Measurements from ENCODE around the gene BBX. TPM values are rescaled to one million over a fixed set of nuclear protein-coding genes. Genes with fewer than 3 reads are reported as not detected.

The BBX gene
- total RNA-seq, 1 donor from 2014 or later: 77.5 TPM

DNA sequence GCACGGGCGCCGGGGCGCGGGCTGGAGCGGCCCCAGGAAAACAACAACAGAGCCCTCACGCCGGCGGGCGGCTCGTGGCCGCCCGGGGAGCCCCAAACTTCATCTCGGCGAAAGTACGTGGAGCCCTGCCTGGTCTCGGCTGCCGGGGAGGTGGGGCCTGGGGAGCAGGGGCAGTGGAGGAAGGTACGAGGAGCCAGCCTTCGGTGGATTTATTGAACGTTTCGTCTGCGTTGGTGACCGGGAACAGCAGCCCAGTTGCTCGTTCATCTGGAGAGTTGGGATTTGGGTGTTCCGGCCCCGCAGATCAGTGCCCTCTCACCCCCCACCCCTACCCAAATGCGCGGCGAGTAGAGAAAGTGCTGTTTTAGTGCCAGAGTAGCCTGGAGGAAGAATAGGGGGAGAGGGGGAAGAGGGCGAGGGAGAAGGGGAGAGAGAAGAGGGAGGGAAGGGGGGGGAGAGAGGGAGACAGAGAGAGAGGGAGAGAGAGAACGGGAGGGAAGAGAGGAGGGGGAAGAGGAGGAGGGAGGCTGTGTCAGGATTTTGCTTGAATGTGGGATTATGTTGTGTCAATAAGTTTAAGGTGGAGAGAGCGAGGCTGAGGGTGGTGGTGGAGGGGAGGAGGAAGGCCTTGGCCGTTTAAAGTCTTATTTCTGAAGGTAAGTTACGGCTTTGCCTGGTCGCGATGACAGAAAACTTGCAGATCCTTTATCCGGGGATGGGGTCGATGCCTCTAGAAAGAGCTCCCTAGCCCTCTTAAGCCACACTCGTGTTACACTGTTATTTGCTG is 970 bp downstream of the BBX start:
- peaks cover 46% of the 10 kb centered on the region for H3K4me1 Mint-ChIP-seq
- CTCF ChIA-PET: interaction anchor here (0.7 kb wide), 1 partner anchor 252 kb away, joined by 3 read pairs; no protein-coding TSS in a partner anchor
- TF ChIP-seq, protein P1, sequence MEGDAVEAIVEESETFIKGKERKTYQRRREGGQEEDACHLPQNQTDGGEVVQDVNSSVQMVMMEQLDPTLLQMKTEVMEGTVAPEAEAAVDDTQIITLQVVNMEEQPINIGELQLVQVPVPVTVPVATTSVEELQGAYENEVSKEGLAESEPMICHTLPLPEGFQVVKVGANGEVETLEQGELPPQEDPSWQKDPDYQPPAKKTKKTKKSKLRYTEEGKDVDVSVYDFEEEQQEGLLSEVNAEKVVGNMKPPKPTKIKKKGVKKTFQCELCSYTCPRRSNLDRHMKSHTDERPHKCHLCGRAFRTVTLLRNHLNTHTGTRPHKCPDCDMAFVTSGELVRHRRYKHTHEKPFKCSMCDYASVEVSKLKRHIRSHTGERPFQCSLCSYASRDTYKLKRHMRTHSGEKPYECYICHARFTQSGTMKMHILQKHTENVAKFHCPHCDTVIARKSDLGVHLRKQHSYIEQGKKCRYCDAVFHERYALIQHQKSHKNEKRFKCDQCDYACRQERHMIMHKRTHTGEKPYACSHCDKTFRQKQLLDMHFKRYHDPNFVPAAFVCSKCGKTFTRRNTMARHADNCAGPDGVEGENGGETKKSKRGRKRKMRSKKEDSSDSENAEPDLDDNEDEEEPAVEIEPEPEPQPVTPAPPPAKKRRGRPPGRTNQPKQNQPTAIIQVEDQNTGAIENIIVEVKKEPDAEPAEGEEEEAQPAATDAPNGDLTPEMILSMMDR (IDR thresholded peaks at IDR 0.05): no peak
- POLR2A ChIA-PET: interaction anchor here (0.6 to 2.1 kb wide), 11 partner anchors 9 to 1066 kb away, joined by 3 to 24 read pairs (median 5); partner anchors contain the start of genes CIP2A and DZIP3
- ATAC-seq (ENCODE audit: low read depth) (peak; percentile 19), DNase-seq (peak; percentile 68)
- no peaks in the 10 kb centered on the region for H3K27me3 Mint-ChIP-seq
- H3K9me3 Mint-ChIP-seq: no peaks in the 10 kb centered on the region
- intact Hi-C loops (cut with micrococcal nuclease): loop anchor here (1.0 to 10.0 kb wide), 7 partner anchors 251 to 1656 kb away; partner anchors contain the start of genes CBLB, CD47, CIP2A and DZIP3
- H3K4me3 Mint-ChIP-seq: peak overlapping the region; percentile 96
- peaks cover 25% of the 10 kb centered on the region for H3K36me3 Mint-ChIP-seq (ENCODE audit: low read depth)
- peak overlapping the region; percentile 96 for H3K27ac Mint-ChIP-seq

DNA sequence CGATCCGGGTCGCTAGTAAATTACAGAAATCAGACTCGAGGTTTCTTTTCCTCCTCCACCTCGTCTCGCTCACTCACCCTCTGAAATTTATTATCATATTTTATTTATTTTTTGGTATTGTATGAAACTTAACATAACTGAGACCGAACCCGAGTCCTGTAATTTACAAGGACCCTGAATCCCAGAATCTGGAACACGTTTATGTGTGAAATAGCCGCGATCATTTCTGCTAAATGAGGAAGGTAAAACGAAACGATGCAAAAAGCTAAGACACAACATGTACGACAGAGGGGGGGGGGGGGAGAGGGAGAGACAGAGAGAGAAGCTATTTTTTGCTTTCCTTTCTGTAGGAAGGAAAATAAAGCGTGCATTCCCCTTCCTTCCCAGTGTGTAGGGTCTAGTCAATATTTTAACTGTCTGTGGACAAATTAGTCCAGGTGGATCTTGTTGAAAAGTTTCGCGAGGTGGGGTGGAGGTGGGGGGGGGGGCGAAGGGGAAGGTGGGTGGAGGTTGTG is 1.6 kb downstream of the BBX start:
- TF ChIP-seq, protein P1 (IDR thresholded peaks at IDR 0.05): no peak
- POLR2A ChIA-PET: interaction anchor here (0.5 to 2.1 kb wide), 16 partner anchors 8 to 1065 kb away, joined by 3 to 24 read pairs (median 4); partner anchors contain the start of genes CIP2A and DZIP3
- peak overlapping the region; percentile 96 for H3K4me3 Mint-ChIP-seq
- peaks cover 27% of the 10 kb centered on the region for H3K36me3 Mint-ChIP-seq (ENCODE audit: low read depth)
- H3K27me3 Mint-ChIP-seq: no peaks in the 10 kb centered on the region
- intact Hi-C loops (cut with micrococcal nuclease): loop anchor here (1.0 to 10.0 kb wide), 5 partner anchors 252 to 1657 kb away; partner anchors contain the start of genes CBLB, CD47 and IFT57
- CTCF ChIA-PET: interaction anchor here (0.7 to 0.8 kb wide), 2 partner anchors 93 to 253 kb away, joined by 3 read pairs; no protein-coding TSS in a partner anchor
- DNase-seq (no peak), ATAC-seq (ENCODE audit: low read depth) (peak; percentile 0)
- H3K27ac Mint-ChIP-seq: peak overlapping the region; percentile 96
- H3K9me3 Mint-ChIP-seq: no peaks in the 10 kb centered on the region
- H3K4me1 Mint-ChIP-seq: peaks cover 48% of the 10 kb centered on the region

- Mint-ChIP-seq H3K36me3 (ENCODE audit: low read depth) (peaks cover 33% of the 10 kb centered on the region), H3K4me3 (peak overlapping the region; percentile 96), H3K9me3 (no peaks in the 10 kb centered on the region), H3K27me3 (no peaks in the 10 kb centered on the region), H3K27ac (peak overlapping the region; percentile 96), H3K4me1 (peaks cover 52% of the 10 kb centered on the region)
- intact Hi-C loops (cut with micrococcal nuclease): loop anchor here (1.0 to 10.0 kb wide), 5 partner anchors 253 to 1658 kb away; partner anchors contain the start of genes CBLB, CD47 and IFT57
- POLR2A ChIA-PET: interaction anchor here (0.5 to 2.1 kb wide), 12 partner anchors 10 to 1064 kb away, joined by 3 to 24 read pairs (median 4); partner anchors contain the start of genes CIP2A and DZIP3
- TF ChIP-seq, protein P1 (IDR thresholded peaks at IDR 0.05): no peak
- peak; percentile 7 for ATAC-seq (ENCODE audit: low read depth)
- DNase-seq: peak; percentile 54
- CTCF ChIA-PET: interaction anchor here (0.8 kb wide), 1 partner anchor 94 kb away, joined by 3 read pairs; no protein-coding TSS in a partner anchor
Observed at GRCh38 chr3:107524841-107525643, 2.3 kb downstream of the BBX start.

DNA sequence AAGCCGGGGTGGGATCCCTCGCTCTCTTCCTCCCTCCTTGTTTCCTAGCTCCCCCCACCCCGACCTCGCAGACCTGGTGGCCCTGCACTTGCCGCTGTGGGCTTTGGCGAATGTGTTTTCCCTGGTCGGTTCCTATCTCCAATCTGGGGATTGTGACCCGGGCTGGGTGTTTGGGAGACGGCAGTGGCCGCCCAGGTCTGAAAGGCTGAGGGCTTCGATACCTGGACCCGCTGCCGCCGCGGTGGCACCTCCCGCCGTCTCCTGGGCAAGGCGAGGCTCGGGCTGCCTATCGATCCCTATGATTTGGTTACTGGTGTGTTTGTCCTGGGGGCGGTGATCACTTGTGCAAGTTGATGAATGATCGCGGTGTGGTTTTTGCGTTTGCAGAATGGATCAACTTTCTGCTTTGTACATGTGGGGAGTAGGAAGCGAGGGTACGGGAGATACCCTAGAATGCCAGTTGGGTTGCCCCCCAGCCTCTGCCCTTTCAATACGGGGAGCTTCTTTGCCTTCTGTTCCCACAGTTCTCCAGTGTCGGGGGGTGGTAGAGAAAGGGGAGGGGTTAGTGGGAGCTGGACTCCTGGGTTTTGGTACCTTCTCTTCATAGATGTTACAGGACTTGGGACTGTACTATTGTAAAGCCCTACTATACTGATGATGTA is 3.0 kb downstream of the BBX start:
- H3K4me1 Mint-ChIP-seq: peaks cover 53% of the 10 kb centered on the region
- peak; percentile 21 for DNase-seq

More for the DNA sequence above, 3.0 kb downstream of the BBX start:
- TF ChIP-seq, protein P1 (IDR thresholded peaks at IDR 0.05): no peak
- Mint-ChIP-seq H3K27me3 (no peaks in the 10 kb centered on the region), H3K4me3 (peak overlapping the region; percentile 96), H3K9me3 (no peaks in the 10 kb centered on the region), H3K36me3 (ENCODE audit: low read depth) (peaks cover 34% of the 10 kb centered on the region), H3K27ac (peak overlapping the region; percentile 89)
- CTCF ChIA-PET: no interaction called here
- no peak for ATAC-seq (ENCODE audit: low read depth)
- POLR2A ChIA-PET: interaction anchor here (0.6 to 2.1 kb wide), 2 partner anchors 94 to 162 kb away, joined by 5 to 24 read pairs; no protein-coding TSS in a partner anchor
- intact Hi-C loops (cut with micrococcal nuclease): loop anchor here (10.0 kb wide), 1 partner anchor 569 kb away; the partner anchor contains the start of gene CD47

Data from activated B cell treated with CpG ODN at 0.5 μM for 24 hours (primary cell).